Heart right ventricle (tissue), 16 donors: ENCODE results near the gene METTL24. TPM values are rescaled to one million over a fixed set of nuclear protein-coding genes. Genes with fewer than 3 reads are reported as not detected.

ENCODE experiments used
- ATAC-seq, 8 donors: fragments of 200-7000 bp; cut with Tn5 transposase; one replicate each; pipeline ENCODE4 v1.9.1; 2020; ENCODE audit warnings: mild to moderate bottlenecking in 8 of 8, moderate library complexity in 8 of 8, moderate number of reproducible peaks in 1 of 8
- DNase-seq, 2 donors: peaks; one replicate each; pipeline ENCODE4 v3.0.0-alpha.2; 2020
- H3K27ac ChIP-seq, 10 donors: fragments of 200-600 bp; sonication (generic) in 2 of 10; one replicate each; pipeline versions ENCODE4 v1.5.0 to v1.8.0; 2020 to 2022; ENCODE audit warnings: mild to moderate bottlenecking in 3 of 10
- H3K27me3 ChIP-seq, 7 donors: fragments of 200-600 bp; one replicate each; pipeline ENCODE4 v1.8.0; 2021 to 2022; ENCODE audit warnings: mild to moderate bottlenecking in 2 of 7
- H3K36me3 ChIP-seq, 9 donors: fragments of 200-600 bp; sonication (generic) in 1 of 9; one replicate each; pipeline versions ENCODE4 v1.5.0 to v1.8.0; 2020 to 2022; ENCODE audit warnings: mild to moderate bottlenecking in 2 of 9
- H3K4me1 ChIP-seq, 9 donors: fragments of 200-600 bp; sonication (generic) in 1 of 9; one replicate each; pipeline versions ENCODE4 v1.5.0 to v1.8.0; 2020 to 2022; ENCODE audit warnings: mild to moderate bottlenecking in 4 of 9
- H3K4me3 ChIP-seq, 10 donors: fragments of 200-600 bp; sonication (generic) in 2 of 10; one replicate each; pipeline versions ENCODE4 v1.5.0 to v1.8.0; 2020 to 2022; ENCODE audit warnings: mild to moderate bottlenecking in 7 of 10, moderate library complexity in 2 of 10
- H3K9me3 ChIP-seq, 11 donors: fragments of 200-600 bp in 10 of 11; sonication (generic) in 2 of 11; one replicate each; pipeline versions ENCODE4 v1.5.0 to v1.8.0; 2013 to 2022; ENCODE audit warnings: mild to moderate bottlenecking in 2 of 11, control low read depth in 1 of 11, moderate library complexity in 1 of 11
- CTCF ChIP-seq, 9 donors: fragments of 200-600 bp; sonication (generic) in 2 of 9; IDR thresholded peaks; one replicate each; pipeline versions ENCODE4 v1.5.0 to v1.8.0; 2021 to 2022; ENCODE audit warnings: antibody characterized with exemption in 9 of 9, mild to moderate bottlenecking in 5 of 9, moderate library complexity in 1 of 9
- WGBS, 2 donors: extraction: QIAGEN DNeasy Blood & Tissue Kit; methylation state at CpG; one replicate each; pipeline ENCODE4 v1.1.7; 2013; ENCODE audit warnings: inconsistent platforms in 1 of 2; 5-methylcytosine and 5-hydroxymethylcytosine counted together
- intact Hi-C, 10 donors: fragments of 100-400 bp; cut with DNase I; formaldehyde crosslinking; loops; one replicate each; pipeline versions ENCODE4 v1.11.1 to v1.14.2; 2022
- polyA plus RNA-seq, 2 donors: library from polyadenylated mRNA; stranded (reverse); fragments of 200-250 nt; gene quantifications; one replicate each; pipeline ENCODE4 v1.2.3, GENCODE V29; 2013
- total RNA-seq, 10 donors: library from RNA; stranded (reverse); fragmentation: NEBNext Ultra II Directional in 3 of 10; extraction: Animal tissue kit (Norgen Biotek cat#: 25700) in 3 of 10; gene quantifications; one replicate each; pipeline versions ENCODE4 v1.2.1 to v1.2.4, GENCODE V29; 2021 to 2023
- donor health status: Arrhythmogenic right ventricular cardiomyopathy.
- donor health status: ischemic (EF 13 %, LVEDD 7.1; RV severe dilation, severe dysfunction).
- donor health status: healthy with polysubstance abuse.
- donor health status: DM: no; HTN: yes; CAD: no.
- donor health status: DM: no; HTN: no; CAD: no.
- donor health status: ischemic (EF 25% LVEDD 6.9; RV normal size, moderate dysfunction).
- donor health status: ischemic (EF 25% LVEDD 5.7; RV mildly dilated, moderate dysfunction).
- donor health status: healthy.
- donor health status: DM: yes; HTN: yes; CAD: no.
- donor health status: Ischemic cardiomyopathy.
- donor health status: ischemic (EF 35%, LVEDD 5.7; RV mildly dilated, moderate dysfunction).
- donor health status: nonischemic (EF 11% LVEDD 7.7; RV severe dilation, severe dysfunction).
- donor health status: DM: yes; HTN: yes; CAD: no.
- donor health status: PGD.
- donor health status: ischemic (EF 29% LVEDD 5.4; RV normal size, mild dysfunction).
- donor health status: nonischemic (EF 23%, LVEDD 6.1; RV moderate dilation, normal function).

Gene METTL24
- total and polyA plus RNA-seq, 12 donors: 0.07 to 2.4 (median 1.3) TPM; not detected in 1

GRCh38 chr6:110331816-110332215, 26.3 kb downstream of the METTL24 start:
- no peak for TF ChIP-seq CTCF (IDR thresholded peaks at IDR 0.05)
- Histone ChIP-seq H3K9me3 (no peaks in the 10 kb centered on the region), H3K4me1 (peaks cover 0 to 22% (median 2%) of the 10 kb centered on the region in 9 donors), H3K27me3 (peaks cover 0 to 6% (median 0%) of the 10 kb centered on the region in 7 donors), H3K27ac (no peak overlapping the region), H3K36me3 (no peaks in the 10 kb centered on the region), H3K4me3 (no peak overlapping the region)
- ATAC-seq (peak in 7 of 8 donors; percentile 61 to 83 (median 74)), DNase-seq (peak in 1 of 2 donors; percentile 30)
- intact Hi-C loops: no loop called here
- 33 to 42% methylated on average over 4 of the region's 4 CpGs for WGBS, 2 donors

- H3K4me1 ChIP-seq: peaks cover 0 to 22% (median 2%) of the 10 kb centered on the region in 9 donors
- 77% methylated on average over 3 of the region's 3 CpGs for WGBS, 2 donors
- no peak overlapping the region for H3K4me3 ChIP-seq
- DNase-seq (no peak), ATAC-seq (no peak)
- no peak for TF ChIP-seq CTCF (IDR thresholded peaks at IDR 0.05)
- no peaks in the 10 kb centered on the region for H3K9me3 ChIP-seq
- no peaks in the 10 kb centered on the region for H3K36me3 ChIP-seq
- intact Hi-C loops: no loop called here
- H3K27me3 ChIP-seq: peaks cover 0 to 6% (median 0%) of the 10 kb centered on the region in 7 donors
- no peak overlapping the region for H3K27ac ChIP-seq
These were observed 26.8 kb downstream of the METTL24 start for GRCh38 chr6:110331390-110331789.

- no peak for TF ChIP-seq CTCF (IDR thresholded peaks at IDR 0.05)
- H3K27ac ChIP-seq: no peak overlapping the region
- no peaks in the 10 kb centered on the region for H3K36me3 ChIP-seq
- peak overlapping the region in 6 of 10 donors; percentile 4 to 20 (median 18) for H3K4me3 ChIP-seq
- H3K27me3 ChIP-seq: peaks cover 0 to 6% (median 0%) of the 10 kb centered on the region in 7 donors
- intact Hi-C loops: no loop called here
- DNase-seq (no peak), ATAC-seq (peak in 1 of 8 donors; percentile 34)
- WGBS, 2 donors: 50 to 63% methylated on average over 19 of the region's 19 CpGs
- peaks cover 0 to 30% (median 5%) of the 10 kb centered on the region in 9 donors for H3K4me1 ChIP-seq
- H3K9me3 ChIP-seq: no peaks in the 10 kb centered on the region
These were observed 28.3 kb downstream of the METTL24 start for GRCh38 chr6:110329714-110330436.

- H3K36me3 ChIP-seq: no peaks in the 10 kb centered on the region
- WGBS, 2 donors: 50 to 63% methylated on average over 7 of the region's 7 CpGs
- no peak overlapping the region for H3K27ac ChIP-seq
- TF ChIP-seq CTCF (IDR thresholded peaks at IDR 0.05): no peak
- peaks cover 0 to 34% (median 7%) of the 10 kb centered on the region in 9 donors for H3K4me1 ChIP-seq
- intact Hi-C loops: no loop called here
- no peaks in the 10 kb centered on the region for H3K9me3 ChIP-seq
- DNase-seq: no peak
- H3K4me3 ChIP-seq: peak overlapping the region in 5 of 10 donors; percentile 4 to 20 (median 19)
- H3K27me3 ChIP-seq: peaks cover 0 to 6% (median 0%) of the 10 kb centered on the region in 7 donors
- peak in 1 of 8 donors; percentile 12 for ATAC-seq
These were observed 28.8 kb downstream of the METTL24 start for GRCh38 chr6:110329348-110329713.
